B cell (primary cell): ENCODE results near the gene TMEM256.

Experiments
- CTCF ChIP-seq: fragments of 200-600 bp; IDR thresholded peaks from one replicate; pipeline ENCODE4 v1.8.0; 2022; ENCODE audit warnings: antibody characterized with exemption, mild to moderate bottlenecking
- EZH2 ChIP-seq: IDR thresholded peaks from 2 replicates; pipeline ENCODE4 v1.6.1; 2012; ENCODE audit warnings: borderline replicate concordance, low read depth, mild to moderate bottlenecking, moderate library complexity, low read length; ENCODE audit not compliant: insufficient read depth, poor library complexity, severe bottlenecking

- TF ChIP-seq CTCF: no peak
- TF ChIP-seq EZH2: no peak
Observed at GRCh38 chr17:7403977-7404736, at the start of gene TMEM256.
